Left kidney (tissue), 8 donors: Measurements from ENCODE around the gene ABRAXAS1. TPM values are rescaled to one million over a fixed set of nuclear protein-coding genes. Genes with fewer than 3 reads are reported as not detected.
"Not testable (repeated sequence)": the region's sequence is repeated elsewhere in the genome, so short reads cannot be mapped to it uniquely, and the experiment has no call there.

ENCODE experiments used
- DNase-seq: peaks from one replicate; pipeline ENCODE4 v3.0.0-alpha.2; 2013
- long read RNA-seq, 8 donors: transcript quantifications; one replicate each; lab custom pipeline, GENCODE V29; 2026
- polyA plus RNA-seq: library from polyadenylated mRNA; unstranded; fragments of 120-200 nt; gene quantifications from one replicate; pipeline ENCODE4 v1.2.1, GENCODE V29; 2013; ENCODE audit not compliant: insufficient read length

The ABRAXAS1 gene
- 31.5 TPM for polyA plus RNA-seq
- long read RNA-seq, donor 1, full-length matches to known transcripts: 6 of 6 reads
- long read RNA-seq, donor 1, partial matches to known transcripts: 0 of 6 reads
- long read RNA-seq, donor 1, other reads (novel, unspliced or antisense): 0 of 6 reads
- long read RNA-seq, donor 2, full-length matches to known transcripts: 2 of 2 reads
- long read RNA-seq, donor 2, partial matches to known transcripts: 0 of 2 reads
- long read RNA-seq, donor 2, other reads (novel, unspliced or antisense): 0 of 2 reads
- long read RNA-seq, donor 3, full-length matches to known transcripts: 4 of 4 reads
- long read RNA-seq, donor 3, partial matches to known transcripts: 0 of 4 reads
- long read RNA-seq, donor 3, other reads (novel, unspliced or antisense): 0 of 4 reads
- long read RNA-seq, donor 4: 0 reads
- long read RNA-seq, donor 5, full-length matches to known transcripts: 3 of 3 reads
- long read RNA-seq, donor 5, partial matches to known transcripts: 0 of 3 reads
- long read RNA-seq, donor 5, other reads (novel, unspliced or antisense): 0 of 3 reads
- long read RNA-seq, donor 6, full-length matches to known transcripts: 3 of 3 reads
- long read RNA-seq, donor 6, partial matches to known transcripts: 0 of 3 reads
- long read RNA-seq, donor 6, other reads (novel, unspliced or antisense): 0 of 3 reads
- long read RNA-seq, donor 7, full-length matches to known transcripts: 2 of 2 reads
- long read RNA-seq, donor 7, partial matches to known transcripts: 0 of 2 reads
- long read RNA-seq, donor 7, other reads (novel, unspliced or antisense): 0 of 2 reads
- long read RNA-seq, donor 8, partial matches to known transcripts: 0 of 1 reads
- long read RNA-seq, donor 8, other reads (novel, unspliced or antisense): 0 of 1 reads

- peak; percentile 95 for DNase-seq
These were observed at the start of gene ABRAXAS1 for GRCh38 chr4:83484500-83485461. Gene ABRAXAS1, minus strand, starts transcription at chr4:83485100. Its CDS starts 28 bp downstream, at chr4:83485072.

- DNase-seq: no peak
These were observed 42.8 kb upstream of the ABRAXAS1 start for GRCh38 chr4:83527671-83528070.

GRCh38 chr4:83522239-83522638, 37.3 kb upstream of the ABRAXAS1 start:
- no peak for DNase-seq

- DNase-seq: no peak
These were observed 31.3 kb upstream of the ABRAXAS1 start for GRCh38 chr4:83516042-83516772.

GRCh38 chr4:83510442-83510841, 25.5 kb upstream of the ABRAXAS1 start:
- DNase-seq: no peak

GRCh38 chr4:83509156-83509585, 24.3 kb upstream of the ABRAXAS1 start:
- not testable (repeated sequence) for DNase-seq

- DNase-seq: no peak
These were observed 20.1 kb upstream of the ABRAXAS1 start for GRCh38 chr4:83504996-83505395.

GRCh38 chr4:83504503-83504902, 19.6 kb upstream of the ABRAXAS1 start:
- no peak for DNase-seq

GRCh38 chr4:83503974-83504373, 19.1 kb upstream of the ABRAXAS1 start:
- DNase-seq: no peak

GRCh38 chr4:83501671-83502070, 16.8 kb upstream of the ABRAXAS1 start:
- not testable (repeated sequence) for DNase-seq

- DNase-seq: no peak
These were observed 13.3 kb upstream of the ABRAXAS1 start for GRCh38 chr4:83498187-83498586.

GRCh38 chr4:83496085-83496917, 11.4 kb upstream of the ABRAXAS1 start:
- not testable (repeated sequence) for DNase-seq

GRCh38 chr4:83490876-83491450, 6.1 kb upstream of the ABRAXAS1 start:
- no peak for DNase-seq

GRCh38 chr4:83489711-83490326, 4.9 kb upstream of the ABRAXAS1 start:
- DNase-seq: no peak

- DNase-seq: no peak
These were observed 1.7 kb upstream of the ABRAXAS1 start for GRCh38 chr4:83486457-83487129.

- DNase-seq: no peak
These were observed 10.9 kb downstream of the ABRAXAS1 start for GRCh38 chr4:83473966-83474365.

GRCh38 chr4:83473423-83473822, 11.5 kb downstream of the ABRAXAS1 start:
- DNase-seq: no peak

GRCh38 chr4:83456184-83456501, 28.8 kb downstream of the ABRAXAS1 start:
- no peak for DNase-seq
